Natural killer cell (primary cell): ENCODE measurements around the gene STK4. TPM values are rescaled to one million over a fixed set of nuclear protein-coding genes. Genes with fewer than 3 reads are reported as not detected.

Experiments
- ATAC-seq, 3 donors: fragments of 150-1000 bp in 2 of 3; fragments of 200-7000 bp in 1 of 3; cut with Tn5 transposase; 1 replicate in 1 of 3; 2 replicates in 2 of 3; pipeline ENCODE4 v1.10.0; 2021; ENCODE audit warnings: mild to moderate bottlenecking in 2 of 3, moderate library complexity in 2 of 3
- DNase-seq, 2 donors: peaks; one replicate each; pipeline versions ENCODE4 v3.0.0 to v3.0.0-alpha.2; 2013 to 2021; ENCODE audit warnings: mixed read lengths in 1 of 2
- H3K27ac ChIP-seq: one replicate; pipeline ENCODE4 v1.5.1; 2013; ENCODE audit warnings: mild to moderate bottlenecking, low read length
- H3K27me3 ChIP-seq: one replicate; pipeline ENCODE4 v1.6.1; 2013; ENCODE audit warnings: low read length; ENCODE audit not compliant: control insufficient read depth, insufficient read depth
- H3K36me3 ChIP-seq: one replicate; pipeline ENCODE4 v1.6.1; 2013; ENCODE audit warnings: low read length; ENCODE audit not compliant: control insufficient read depth, insufficient read depth
- H3K4me1 ChIP-seq: one replicate; pipeline ENCODE4 v1.6.1; 2013; ENCODE audit warnings: low read length; ENCODE audit not compliant: control insufficient read depth, insufficient read depth
- H3K4me3 ChIP-seq: one replicate; pipeline ENCODE4 v1.5.1; 2013; ENCODE audit warnings: low read length
- H3K9me3 ChIP-seq: one replicate; pipeline ENCODE4 v1.6.1; 2013; ENCODE audit warnings: low read length; ENCODE audit not compliant: control insufficient read depth, insufficient read depth
- H3K27ac Mint-ChIP-seq, 2 donors: one replicate each; pipeline ENCODE4 v1.8.0; 2022; ENCODE audit warnings: mild to moderate bottlenecking in 2 of 2, mixed read lengths in 2 of 2, moderate library complexity in 1 of 2
- H3K27me3 Mint-ChIP-seq, 2 donors: one replicate each; pipeline ENCODE4 v1.8.0; 2022; ENCODE audit warnings: low read depth in 2 of 2, mixed read lengths in 2 of 2
- H3K36me3 Mint-ChIP-seq: one replicate; pipeline ENCODE4 v1.8.0; 2022; ENCODE audit warnings: mixed read lengths
- H3K4me1 Mint-ChIP-seq, 2 donors: one replicate each; pipeline ENCODE4 v1.8.0; 2022; ENCODE audit warnings: mixed read lengths in 2 of 2
- H3K4me3 Mint-ChIP-seq: one replicate; pipeline ENCODE4 v1.8.0; 2022; ENCODE audit warnings: mild to moderate bottlenecking, moderate library complexity, mixed read lengths
- H3K9me3 Mint-ChIP-seq, 2 donors: one replicate each; pipeline ENCODE4 v1.8.0; 2022; ENCODE audit warnings: mixed read lengths in 2 of 2
- CTCF ChIP-seq: fragments of 200-600 bp; IDR thresholded peaks from one replicate; pipeline ENCODE4 v1.8.0; 2022; ENCODE audit warnings: antibody characterized with exemption
- WGBS: methylation state at CpG from one replicate; pipeline ENCODE4 v1.1.7; 2013; ENCODE audit warnings: missing lambda C conversion rate; ENCODE audit not compliant: insufficient coverage; 5-methylcytosine and 5-hydroxymethylcytosine counted together
- intact Hi-C: fragments of 100-400 bp; cut with micrococcal nuclease; formaldehyde crosslinking; loops from one replicate; pipeline ENCODE4 v1.14.2; 2022
- total RNA-seq, 4 donors: library from RNA; stranded (reverse); fragments of 120-200 nt in 1 of 4; gene quantifications; one replicate each; pipeline versions ENCODE4 v1.2.3 to v1.2.4, GENCODE V29; 2013 to 2022

The STK4 gene
- total RNA-seq, 3 donors from 2014 or later (not counting 1 experiment from before 2014, with no cell fraction given) = 351 to 394 (median 366) TPM

GRCh38 chr20:45028424-45029136 lies 62.3 kb downstream of the STK4 start:
- intact Hi-C loops = no loop called here
- WGBS = 80% methylated on average over 6 of the region's 6 CpGs
- ATAC-seq = no peak

GRCh38 chr20:45029884-45030283 lies 63.6 kb downstream of the STK4 start:
- Histone ChIP-seq H3K4me3 (no peak overlapping the region), H3K36me3 (peaks cover 56% of the 10 kb centered on the region), H3K9me3 (no peaks in the 10 kb centered on the region), H3K27me3 (no peaks in the 10 kb centered on the region), H3K27ac (no peak overlapping the region), H3K4me1 (peaks cover 11% of the 10 kb centered on the region)
- H3K4me3 Mint-ChIP-seq = no peak overlapping the region
- H3K9me3 Mint-ChIP-seq = no peaks in the 10 kb centered on the region
- intact Hi-C loops = no loop called here
- H3K27ac Mint-ChIP-seq = peak overlapping the region; percentile 5 to 63
- WGBS = 93% methylated on average over 3 of the region's 3 CpGs
- TF ChIP-seq CTCF = no peak
- H3K4me1 Mint-ChIP-seq = peaks cover 55 to 56% of the 10 kb centered on the region in 2 donors
- H3K36me3 Mint-ChIP-seq = peaks cover 20% of the 10 kb centered on the region
- DNase-seq (no peak), ATAC-seq (no peak)
- H3K27me3 Mint-ChIP-seq = no peaks in the 10 kb centered on the region

More at GRCh38 chr20:45028424-45029136, 62.3 kb downstream of the STK4 start:
- no peak overlapping the region for H3K4me3 Mint-ChIP-seq
- no peak for DNase-seq
- Histone ChIP-seq H3K27me3 (no peaks in the 10 kb centered on the region), H3K4me3 (no peak overlapping the region), H3K36me3 (peaks cover 65% of the 10 kb centered on the region), H3K4me1 (peaks cover 5% of the 10 kb centered on the region), H3K9me3 (no peaks in the 10 kb centered on the region), H3K27ac (no peak overlapping the region)
- peaks cover 46 to 58% of the 10 kb centered on the region in 2 donors for H3K4me1 Mint-ChIP-seq
- TF ChIP-seq CTCF = no peak
- H3K36me3 Mint-ChIP-seq = peaks cover 26% of the 10 kb centered on the region
- no peaks in the 10 kb centered on the region for H3K9me3 Mint-ChIP-seq
- H3K27me3 Mint-ChIP-seq = no peaks in the 10 kb centered on the region
- peak overlapping the region; percentile 44 to 63 for H3K27ac Mint-ChIP-seq

- no peak for TF ChIP-seq CTCF
- intact Hi-C loops = no loop called here
- H3K27ac Mint-ChIP-seq = peak overlapping the region; percentile 34 to 47
- Histone ChIP-seq H3K27me3 (no peaks in the 10 kb centered on the region), H3K9me3 (no peaks in the 10 kb centered on the region), H3K4me1 (peaks cover 11% of the 10 kb centered on the region), H3K27ac (no peak overlapping the region), H3K36me3 (peaks cover 42% of the 10 kb centered on the region), H3K4me3 (no peak overlapping the region)
- DNase-seq (no peak), ATAC-seq (no peak)
- H3K27me3 Mint-ChIP-seq = no peaks in the 10 kb centered on the region
- WGBS = 100% methylated on average over 1 of the region's 2 CpGs
- no peaks in the 10 kb centered on the region for H3K9me3 Mint-ChIP-seq
- peaks cover 12% of the 10 kb centered on the region for H3K36me3 Mint-ChIP-seq
- H3K4me1 Mint-ChIP-seq = peaks cover 61 to 67% of the 10 kb centered on the region in 2 donors
- no peak overlapping the region for H3K4me3 Mint-ChIP-seq
Measured at GRCh38 chr20:45032276-45032675, 66.0 kb downstream of the STK4 start.

GRCh38 chr20:45032781-45033180 lies 66.5 kb downstream of the STK4 start:
- H3K4me1 ChIP-seq = peaks cover 11% of the 10 kb centered on the region
- H3K27ac Mint-ChIP-seq = peak overlapping the region; percentile 34 to 47
- no peaks in the 10 kb centered on the region for H3K9me3 Mint-ChIP-seq
- no peak for TF ChIP-seq CTCF
- H3K4me1 Mint-ChIP-seq = peaks cover 59 to 63% of the 10 kb centered on the region in 2 donors
- no peak for ATAC-seq
- peaks cover 38% of the 10 kb centered on the region for H3K36me3 ChIP-seq
- DNase-seq = no peak
- intact Hi-C loops = no loop called here
- no peak overlapping the region for H3K4me3 ChIP-seq
- peaks cover 12% of the 10 kb centered on the region for H3K36me3 Mint-ChIP-seq
- no peaks in the 10 kb centered on the region for H3K27me3 Mint-ChIP-seq
- no peak overlapping the region for H3K4me3 Mint-ChIP-seq
- no peak overlapping the region for H3K27ac ChIP-seq
- H3K27me3 ChIP-seq = no peaks in the 10 kb centered on the region
- H3K9me3 ChIP-seq = no peaks in the 10 kb centered on the region
- 80% methylated on average over 1 of the region's 3 CpGs for WGBS
